Parietal lobe (tissue), 1 donor: ENCODE results near the gene CYP4F12. TPM values are rescaled to one million over a fixed set of nuclear protein-coding genes. Genes with fewer than 3 reads are reported as not detected.

Experiments
- total RNA-seq: library from RNA; depleted of rRNA; stranded (reverse); fragments of >200 nt; gene quantifications from one replicate; pipeline ENCODE4 v1.2.3, GENCODE V29; 2014

Gene CYP4F12, protein sequence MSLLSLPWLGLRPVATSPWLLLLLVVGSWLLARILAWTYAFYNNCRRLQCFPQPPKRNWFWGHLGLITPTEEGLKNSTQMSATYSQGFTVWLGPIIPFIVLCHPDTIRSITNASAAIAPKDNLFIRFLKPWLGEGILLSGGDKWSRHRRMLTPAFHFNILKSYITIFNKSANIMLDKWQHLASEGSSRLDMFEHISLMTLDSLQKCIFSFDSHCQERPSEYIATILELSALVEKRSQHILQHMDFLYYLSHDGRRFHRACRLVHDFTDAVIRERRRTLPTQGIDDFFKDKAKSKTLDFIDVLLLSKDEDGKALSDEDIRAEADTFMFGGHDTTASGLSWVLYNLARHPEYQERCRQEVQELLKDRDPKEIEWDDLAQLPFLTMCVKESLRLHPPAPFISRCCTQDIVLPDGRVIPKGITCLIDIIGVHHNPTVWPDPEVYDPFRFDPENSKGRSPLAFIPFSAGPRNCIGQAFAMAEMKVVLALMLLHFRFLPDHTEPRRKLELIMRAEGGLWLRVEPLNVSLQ
- total RNA-seq: not detected

DNA sequence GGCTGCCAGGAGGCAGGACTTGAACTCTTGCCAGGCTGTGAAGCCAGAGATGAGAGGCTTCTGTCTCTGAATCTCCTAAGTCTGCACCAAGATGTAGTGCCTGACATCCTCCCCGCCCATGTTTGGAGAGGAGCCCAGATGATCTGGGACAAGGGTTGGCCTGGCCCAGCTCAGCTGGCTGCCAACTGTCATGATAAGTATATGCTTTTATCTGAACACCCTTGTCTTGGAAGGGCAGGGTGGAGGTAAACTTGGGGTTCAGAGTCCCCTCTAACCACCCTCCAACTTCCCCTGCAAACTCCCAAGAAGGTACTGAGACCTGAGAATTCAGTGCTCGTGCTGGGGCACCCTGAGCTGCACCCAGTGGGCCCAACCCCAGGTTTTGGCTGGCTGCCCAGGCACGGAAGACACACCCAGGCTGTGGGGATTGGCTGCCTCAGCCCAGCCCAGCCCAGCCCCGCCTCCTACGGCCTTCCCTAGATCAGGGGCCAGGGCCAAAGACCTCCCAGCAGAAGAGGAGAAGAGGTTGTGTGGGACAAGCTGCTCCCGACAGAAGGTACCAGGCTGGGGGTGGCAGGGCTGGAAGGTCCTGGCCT is at the start of gene CYP4F12:
Gene CYP4F12 (plus strand): TSS at position 508 of the 596 bp plus-strand sequence. CDS start 443 bp downstream, outside the sequence.

DNA sequence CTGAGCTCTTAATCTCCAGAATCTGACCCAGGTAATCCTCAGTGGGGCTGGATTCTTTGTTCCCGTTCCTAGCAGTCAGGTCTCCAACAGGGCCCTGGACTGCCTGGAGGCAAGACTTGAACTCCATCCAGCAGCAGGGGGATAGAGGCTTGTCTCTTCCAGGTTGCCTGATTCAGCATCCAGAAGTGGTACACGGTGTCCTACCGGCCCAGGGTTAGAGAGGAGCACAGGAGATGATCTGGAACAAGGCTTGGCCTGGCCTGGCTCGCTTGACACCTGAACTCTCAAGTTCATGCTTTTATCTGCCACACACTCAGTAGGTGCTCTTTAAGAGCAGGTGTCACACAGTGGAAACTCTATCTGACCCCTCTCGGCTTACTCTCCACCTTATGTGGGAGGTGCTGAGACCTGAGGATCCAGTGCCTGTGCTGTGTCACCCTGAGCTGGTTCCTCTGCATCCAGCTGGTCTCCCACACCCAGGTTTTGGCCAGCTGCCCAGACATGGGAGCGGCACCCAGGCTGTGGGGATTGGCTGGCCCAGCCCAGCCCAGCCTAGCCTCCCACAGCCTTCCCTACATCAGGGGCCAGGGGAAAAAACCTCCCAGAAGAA is 32.5 kb upstream of the CYP4F12 start, which contains the start of gene CYP4F3:
Gene CYP4F3 (plus strand): TSS at position 604 of the 610 bp plus-strand sequence. CDS start 519 bp downstream, outside the sequence.

DNA sequence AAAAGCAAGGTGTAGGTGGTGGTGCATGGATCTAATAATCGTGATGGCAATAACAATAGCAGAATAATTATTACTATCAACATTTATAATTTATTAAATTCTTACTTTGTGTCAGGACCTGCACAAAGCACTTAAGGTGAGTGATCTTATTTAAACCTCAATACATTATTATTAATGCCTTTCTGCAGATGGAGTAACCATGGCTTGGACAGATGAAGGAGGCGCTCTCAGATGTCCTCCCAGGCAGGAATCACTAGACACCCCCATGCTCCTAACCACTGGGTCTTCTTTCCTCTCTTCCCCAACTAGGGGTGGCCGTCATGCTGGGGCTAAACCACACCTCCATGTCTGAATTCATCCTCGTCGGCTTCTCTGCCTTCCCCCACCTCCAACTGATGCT is 54.8 kb downstream of the CYP4F12 start, which contains the start of gene OR10H2:
Gene OR10H2 (plus strand): TSS at position 301 of the 400 bp plus-strand sequence. CDS start 20 bp downstream, at position 321.

GRCh38 chr19:15737722-15738121 is 64.8 kb downstream of the CYP4F12 start, which contains the start of gene OR10H3:
OR10H3 (plus strand) TSS chr19:15737985; CDS start chr19:15741393, 3,408 bp downstream.

Other genes with a start within 250 kb of the CYP4F12 start
- 24.7 TPM for gene WIZ, start 223.1 kb upstream of the CYP4F12 start, total RNA-seq
- gene RASAL3, start 208.5 kb upstream of the CYP4F12 start, total RNA-seq: 0.31 TPM
- gene PGLYRP2, start 193.6 kb upstream of the CYP4F12 start, total RNA-seq: not detected
- gene CYP4F22, start 164.6 kb upstream of the CYP4F12 start, total RNA-seq: not detected
- gene CYP4F8, start 57.9 kb upstream of the CYP4F12 start, total RNA-seq: not detected
- under 0.01 TPM for gene CYP4F3, start 32.2 kb upstream of the CYP4F12 start, total RNA-seq
- not detected for gene OR10H2, start 54.9 kb downstream of the CYP4F12 start, total RNA-seq
- gene OR10H3, start 64.9 kb downstream of the CYP4F12 start, total RNA-seq: not detected
- not detected for gene OR10H5, start 114.6 kb downstream of the CYP4F12 start, total RNA-seq
- not detected for gene OR10H1, start 142.6 kb downstream of the CYP4F12 start, total RNA-seq
- gene CYP4F2, start 225.0 kb downstream of the CYP4F12 start, total RNA-seq: not detected